Measurements from ENCODE around the gene B3GLCT. TPM values are rescaled to one million over a fixed set of nuclear protein-coding genes. Genes with fewer than 3 reads are reported as not detected.

B3GLCT gene
- total RNA-seq, 1 experiment from 2014 or later, result 3.9 TPM

DNA sequence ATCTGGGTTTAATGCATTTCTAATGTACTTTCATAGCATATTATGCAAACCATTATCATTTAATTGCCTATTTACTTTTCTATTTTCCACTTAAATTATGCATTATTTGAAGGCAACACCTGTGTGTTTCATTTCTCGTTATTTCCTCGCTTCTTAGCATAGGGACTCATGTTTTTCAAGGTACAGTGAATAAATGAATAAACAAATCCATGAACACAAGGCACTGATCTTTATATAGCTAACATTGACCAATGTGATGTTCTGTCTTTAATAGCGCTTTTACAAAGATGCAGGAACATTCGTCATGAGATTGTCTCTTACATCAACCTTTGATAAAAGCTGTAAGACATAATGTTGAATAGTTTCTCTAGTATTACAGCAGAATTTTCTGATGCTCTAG, 121.2 kb downstream of the B3GLCT start:
- no TSS peak for BruUV-seq (replicated peaks)
- ChIA-PET POLR2A (no interaction called here), CTCF (no interaction called here), RAD21 (ENCODE audit: low non-redundant PET in 1 of 2, low total read pairs in 2 of 2, uncharacterized antibody in 2 of 2, unreplicated experiment in 2 of 2) (no interaction called here)
- H4K20me1 ChIP-seq (ENCODE audit: insufficient read depth), result no peaks in the 10 kb centered on the region
- no peaks in the 10 kb centered on the region for H3K9me2 ChIP-seq (ENCODE audit: insufficient read depth)
- H3K4me2 ChIP-seq (ENCODE audit: low read length), result no peak overlapping the region
- no peaks in the 10 kb centered on the region for H3K4me1 ChIP-seq (ENCODE audit: control insufficient read depth in 1 of 2, insufficient read depth in 2 of 2, low read length in 2 of 2)
- H2AFZ ChIP-seq (ENCODE audit: low read depth, low read length, poor library complexity, severe bottlenecking), result no peak overlapping the region
- no peak overlapping the region for H3K4me3 ChIP-seq (replicated peaks in 1 of 2; ENCODE audit: low read depth in 1 of 2, low read length in 2 of 2)
- DNase-seq (ENCODE audit: low read depth, low spot score), result no peak
- no peaks in the 10 kb centered on the region for H3K36me3 ChIP-seq (ENCODE audit: control insufficient read depth in 1 of 2, insufficient read depth in 2 of 2, low read length in 2 of 2)
- no peaks in the 10 kb centered on the region; a peak in 1 of 4 replicates for H3K9me3 ChIP-seq (ENCODE audit: control insufficient read depth in 1 of 2, insufficient read depth in 1 of 2, low read depth in 1 of 2, low read length in 2 of 2)
- intact Hi-C loops (cut with micrococcal nuclease), result no loop called here
- no peaks in the 10 kb centered on the region for H3K27me3 ChIP-seq (ENCODE audit: insufficient read depth, low read length)
- H3K9ac ChIP-seq (ENCODE audit: low read length), result no peak overlapping the region
- no peak overlapping the region for H3K27ac ChIP-seq (ENCODE audit: low read depth, low read length)
- TF ChIP-seq CBX3 (IDR thresholded peaks at IDR 0.05; ENCODE audit: low read depth) (no peak), YY1 (IDR thresholded peaks at IDR 0.05; ENCODE audit: extremely low read depth, insufficient replicate concordance, low read depth, low read length) (no peak), ELF1 (IDR thresholded peaks at IDR 0.05; ENCODE audit: borderline replicate concordance, low read depth) (no peak), POLR2AphosphoS5 (IDR thresholded peaks at IDR 0.05; ENCODE audit: low read depth, low read length) (no peak), JUND (IDR thresholded peaks at IDR 0.05) (no peak), POLR2A (IDR thresholded peaks at IDR 0.05; ENCODE audit: borderline replicate concordance, extremely low read depth, insufficient read depth, insufficient read length) (no peak), SRF (IDR thresholded peaks at IDR 0.05; ENCODE audit: low read depth) (no peak), ZFX (IDR thresholded peaks at IDR 0.05) (no peak), FOSL1 (IDR thresholded peaks at IDR 0.05; ENCODE audit: low read depth) (no peak), TCF7L2 (IDR thresholded peaks at IDR 0.05; ENCODE audit: borderline replicate concordance, extremely low read depth, insufficient read depth, insufficient read length) (no peak), EGR1 (IDR thresholded peaks at IDR 0.05; ENCODE audit: low read depth) (no peak)
- TF ChIP-seq, protein P1, sequence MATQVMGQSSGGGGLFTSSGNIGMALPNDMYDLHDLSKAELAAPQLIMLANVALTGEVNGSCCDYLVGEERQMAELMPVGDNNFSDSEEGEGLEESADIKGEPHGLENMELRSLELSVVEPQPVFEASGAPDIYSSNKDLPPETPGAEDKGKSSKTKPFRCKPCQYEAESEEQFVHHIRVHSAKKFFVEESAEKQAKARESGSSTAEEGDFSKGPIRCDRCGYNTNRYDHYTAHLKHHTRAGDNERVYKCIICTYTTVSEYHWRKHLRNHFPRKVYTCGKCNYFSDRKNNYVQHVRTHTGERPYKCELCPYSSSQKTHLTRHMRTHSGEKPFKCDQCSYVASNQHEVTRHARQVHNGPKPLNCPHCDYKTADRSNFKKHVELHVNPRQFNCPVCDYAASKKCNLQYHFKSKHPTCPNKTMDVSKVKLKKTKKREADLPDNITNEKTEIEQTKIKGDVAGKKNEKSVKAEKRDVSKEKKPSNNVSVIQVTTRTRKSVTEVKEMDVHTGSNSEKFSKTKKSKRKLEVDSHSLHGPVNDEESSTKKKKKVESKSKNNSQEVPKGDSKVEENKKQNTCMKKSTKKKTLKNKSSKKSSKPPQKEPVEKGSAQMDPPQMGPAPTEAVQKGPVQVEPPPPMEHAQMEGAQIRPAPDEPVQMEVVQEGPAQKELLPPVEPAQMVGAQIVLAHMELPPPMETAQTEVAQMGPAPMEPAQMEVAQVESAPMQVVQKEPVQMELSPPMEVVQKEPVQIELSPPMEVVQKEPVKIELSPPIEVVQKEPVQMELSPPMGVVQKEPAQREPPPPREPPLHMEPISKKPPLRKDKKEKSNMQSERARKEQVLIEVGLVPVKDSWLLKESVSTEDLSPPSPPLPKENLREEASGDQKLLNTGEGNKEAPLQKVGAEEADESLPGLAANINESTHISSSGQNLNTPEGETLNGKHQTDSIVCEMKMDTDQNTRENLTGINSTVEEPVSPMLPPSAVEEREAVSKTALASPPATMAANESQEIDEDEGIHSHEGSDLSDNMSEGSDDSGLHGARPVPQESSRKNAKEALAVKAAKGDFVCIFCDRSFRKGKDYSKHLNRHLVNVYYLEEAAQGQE (IDR thresholded peaks at IDR 0.05; ENCODE audit: low read depth), result no peak
- TF ChIP-seq, protein P2, sequence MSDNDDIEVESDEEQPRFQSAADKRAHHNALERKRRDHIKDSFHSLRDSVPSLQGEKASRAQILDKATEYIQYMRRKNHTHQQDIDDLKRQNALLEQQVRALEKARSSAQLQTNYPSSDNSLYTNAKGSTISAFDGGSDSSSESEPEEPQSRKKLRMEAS (IDR thresholded peaks at IDR 0.05), result no peak
- TF ChIP-seq, protein P3, sequence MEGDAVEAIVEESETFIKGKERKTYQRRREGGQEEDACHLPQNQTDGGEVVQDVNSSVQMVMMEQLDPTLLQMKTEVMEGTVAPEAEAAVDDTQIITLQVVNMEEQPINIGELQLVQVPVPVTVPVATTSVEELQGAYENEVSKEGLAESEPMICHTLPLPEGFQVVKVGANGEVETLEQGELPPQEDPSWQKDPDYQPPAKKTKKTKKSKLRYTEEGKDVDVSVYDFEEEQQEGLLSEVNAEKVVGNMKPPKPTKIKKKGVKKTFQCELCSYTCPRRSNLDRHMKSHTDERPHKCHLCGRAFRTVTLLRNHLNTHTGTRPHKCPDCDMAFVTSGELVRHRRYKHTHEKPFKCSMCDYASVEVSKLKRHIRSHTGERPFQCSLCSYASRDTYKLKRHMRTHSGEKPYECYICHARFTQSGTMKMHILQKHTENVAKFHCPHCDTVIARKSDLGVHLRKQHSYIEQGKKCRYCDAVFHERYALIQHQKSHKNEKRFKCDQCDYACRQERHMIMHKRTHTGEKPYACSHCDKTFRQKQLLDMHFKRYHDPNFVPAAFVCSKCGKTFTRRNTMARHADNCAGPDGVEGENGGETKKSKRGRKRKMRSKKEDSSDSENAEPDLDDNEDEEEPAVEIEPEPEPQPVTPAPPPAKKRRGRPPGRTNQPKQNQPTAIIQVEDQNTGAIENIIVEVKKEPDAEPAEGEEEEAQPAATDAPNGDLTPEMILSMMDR (IDR thresholded peaks at IDR 0.05 in 2 of 3, conservative IDR thresholded peaks at IDR 0.05 in 1 of 3; ENCODE audit: borderline replicate concordance in 1 of 3, insufficient read depth in 1 of 3, low read depth in 2 of 3, low read length in 2 of 3), result no peak
- TF ChIP-seq, protein P4, sequence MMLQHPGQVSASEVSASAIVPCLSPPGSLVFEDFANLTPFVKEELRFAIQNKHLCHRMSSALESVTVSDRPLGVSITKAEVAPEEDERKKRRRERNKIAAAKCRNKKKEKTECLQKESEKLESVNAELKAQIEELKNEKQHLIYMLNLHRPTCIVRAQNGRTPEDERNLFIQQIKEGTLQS (IDR thresholded peaks at IDR 0.05), result no peak
- no peaks in the 10 kb centered on the region for H3K79me2 ChIP-seq (ENCODE audit: insufficient read depth, low read length)
- no peak for ATAC-seq

Measured in HCT116 (cell line).